ENCODE data around the gene LRRFIP1. TPM values are rescaled to one million over a fixed set of nuclear protein-coding genes. Genes with fewer than 3 reads are reported as not detected.

Gene LRRFIP1
- total RNA-seq, 2 experiments from 2014 or later: 189 to 207 TPM

DNA sequence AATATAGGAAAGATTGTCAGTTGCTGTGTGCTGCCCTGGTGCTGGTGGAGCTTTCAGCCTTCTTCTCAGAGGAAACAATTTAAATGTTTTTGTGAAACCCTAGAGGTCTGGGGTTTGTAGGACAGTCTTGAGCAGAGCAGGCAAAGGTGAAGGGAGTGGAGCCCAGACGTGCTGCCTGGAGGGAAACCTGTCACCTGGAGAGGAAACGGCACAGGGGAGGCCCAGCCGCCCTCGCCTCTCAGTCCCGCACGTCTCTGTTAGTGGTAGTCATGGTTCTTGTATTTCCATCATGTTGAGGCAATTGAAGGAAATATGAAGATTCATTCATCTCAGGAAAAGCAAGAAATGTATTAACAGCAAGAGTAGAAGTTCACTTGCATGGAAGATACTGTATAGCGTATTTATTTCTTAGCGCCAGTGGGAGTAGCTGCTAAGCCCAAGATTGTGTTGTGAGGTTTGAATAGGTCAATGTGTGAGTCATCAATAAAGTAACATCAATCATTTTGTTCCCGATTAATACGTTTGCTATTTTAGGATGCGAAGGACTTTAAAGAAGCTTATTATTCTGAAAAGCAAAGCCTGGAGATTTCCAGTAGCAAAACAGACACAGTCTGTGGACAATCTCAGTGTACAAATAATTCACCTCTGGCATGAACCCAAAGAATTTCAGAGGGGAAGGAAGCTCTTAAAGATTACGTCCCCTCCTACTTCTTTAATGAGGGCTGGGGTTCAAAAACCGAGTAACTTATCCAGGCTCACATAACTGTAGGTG is 70.4 kb downstream of the LRRFIP1 start:
- H3K4me3 Mint-ChIP-seq: peak overlapping the region; percentile 93
- no peaks in the 10 kb centered on the region for H3K9me3 Mint-ChIP-seq (ENCODE audit: insufficient read depth)
- no peaks in the 10 kb centered on the region for H3K27me3 Mint-ChIP-seq (ENCODE audit: low read depth)
- DNase-seq: no peak
- H3K27ac Mint-ChIP-seq: peak overlapping the region; percentile 93
- POLR2A ChIA-PET: interaction anchor here (1.4 to 3.4 kb wide), 2 partner anchors 10 to 26 kb away, joined by 4 to 42 read pairs; no protein-coding TSS in a partner anchor
- peaks cover 74% of the 10 kb centered on the region for H3K4me1 Mint-ChIP-seq (ENCODE audit: low read depth)
- CTCF ChIA-PET: interaction anchor here (1.0 to 4.1 kb wide), 11 partner anchors 10 to 126 kb away, joined by 3 to 64 read pairs (median 8); no protein-coding TSS in a partner anchor
- peak; percentile 6 for ATAC-seq
- H3K36me3 Mint-ChIP-seq (ENCODE audit: low read depth): peaks cover 36% of the 10 kb centered on the region

DNA sequence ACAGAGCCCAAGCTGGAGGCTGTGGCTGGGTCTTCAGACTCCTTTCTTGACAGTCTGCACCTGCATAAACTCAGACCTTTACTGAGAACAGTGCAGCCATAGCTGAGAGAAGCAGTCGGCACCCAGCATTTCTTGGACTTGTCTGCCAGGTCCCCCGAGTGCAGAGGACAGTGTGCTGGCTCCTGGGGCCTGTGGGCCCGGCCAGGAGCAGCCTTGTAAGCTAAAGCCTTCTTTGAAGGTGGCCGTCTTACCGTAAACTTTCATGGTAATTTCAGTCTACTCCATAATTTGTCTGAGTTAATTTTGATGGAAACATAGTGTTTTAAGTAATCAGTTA is 70.9 kb downstream of the LRRFIP1 start:
- POLR2A ChIA-PET: interaction anchor here (1.4 to 3.4 kb wide), 2 partner anchors 9 to 26 kb away, joined by 4 to 42 read pairs; no protein-coding TSS in a partner anchor

DNA sequence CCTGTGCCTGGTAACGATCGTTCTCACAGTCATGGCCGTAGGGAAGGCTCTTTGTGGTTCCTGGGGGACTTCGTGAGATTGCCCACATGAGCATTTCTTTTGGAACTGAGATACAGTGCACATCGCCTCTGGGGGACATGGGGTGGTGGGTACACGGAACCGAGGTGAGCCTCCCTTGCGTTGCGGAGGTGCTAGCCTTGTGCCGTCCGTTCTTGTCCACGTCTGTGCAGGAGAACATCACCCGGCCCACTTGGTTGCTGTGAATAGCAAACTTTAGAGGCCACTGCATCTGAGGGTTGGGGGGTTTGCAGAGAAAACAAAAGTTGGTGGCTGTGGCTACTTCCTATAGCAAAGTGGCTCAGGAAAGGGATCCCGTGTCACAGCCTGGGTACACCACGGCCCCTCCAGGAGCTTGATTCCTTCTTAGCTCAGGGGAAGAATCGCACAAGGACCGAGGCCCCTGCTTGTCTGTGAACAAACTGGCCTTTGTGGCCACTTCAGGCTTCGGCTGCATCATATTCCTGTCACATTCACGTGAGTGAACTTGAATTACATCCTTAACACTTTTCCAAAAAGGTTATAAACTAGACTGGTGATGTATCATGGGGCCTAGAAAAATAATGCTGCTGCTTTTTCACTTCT is 72.6 kb downstream of the LRRFIP1 start:
- Mint-ChIP-seq H3K4me3 (peak overlapping the region; percentile 65), H3K4me1 (ENCODE audit: low read depth) (peaks cover 95% of the 10 kb centered on the region), H3K27me3 (ENCODE audit: low read depth) (no peaks in the 10 kb centered on the region), H3K27ac (peak overlapping the region; percentile 89), H3K36me3 (ENCODE audit: low read depth) (peaks cover 33% of the 10 kb centered on the region), H3K9me3 (ENCODE audit: insufficient read depth) (no peaks in the 10 kb centered on the region)
- ATAC-seq (no peak), DNase-seq (no peak)
- CTCF ChIA-PET: interaction anchor here (0.9 to 6.7 kb wide), 6 partner anchors 12 to 45 kb away, joined by 3 to 79 read pairs (median 4); no protein-coding TSS in a partner anchor
- POLR2A ChIA-PET: interaction anchor here (1.9 to 4.7 kb wide), 2 partner anchors 7 to 26 kb away, joined by 13 to 45 read pairs; no protein-coding TSS in a partner anchor

More for the DNA sequence above, 70.9 kb downstream of the LRRFIP1 start:
- Mint-ChIP-seq H3K27me3 (ENCODE audit: low read depth) (no peaks in the 10 kb centered on the region), H3K27ac (peak overlapping the region; percentile 93), H3K4me1 (ENCODE audit: low read depth) (peaks cover 79% of the 10 kb centered on the region), H3K9me3 (ENCODE audit: insufficient read depth) (no peaks in the 10 kb centered on the region), H3K4me3 (peak overlapping the region; percentile 93), H3K36me3 (ENCODE audit: low read depth) (peaks cover 33% of the 10 kb centered on the region)
- CTCF ChIA-PET: interaction anchor here (1.0 to 4.1 kb wide), 9 partner anchors 10 to 126 kb away, joined by 3 to 64 read pairs (median 10); no protein-coding TSS in a partner anchor
- no peak for ATAC-seq
- DNase-seq: no peak

DNA sequence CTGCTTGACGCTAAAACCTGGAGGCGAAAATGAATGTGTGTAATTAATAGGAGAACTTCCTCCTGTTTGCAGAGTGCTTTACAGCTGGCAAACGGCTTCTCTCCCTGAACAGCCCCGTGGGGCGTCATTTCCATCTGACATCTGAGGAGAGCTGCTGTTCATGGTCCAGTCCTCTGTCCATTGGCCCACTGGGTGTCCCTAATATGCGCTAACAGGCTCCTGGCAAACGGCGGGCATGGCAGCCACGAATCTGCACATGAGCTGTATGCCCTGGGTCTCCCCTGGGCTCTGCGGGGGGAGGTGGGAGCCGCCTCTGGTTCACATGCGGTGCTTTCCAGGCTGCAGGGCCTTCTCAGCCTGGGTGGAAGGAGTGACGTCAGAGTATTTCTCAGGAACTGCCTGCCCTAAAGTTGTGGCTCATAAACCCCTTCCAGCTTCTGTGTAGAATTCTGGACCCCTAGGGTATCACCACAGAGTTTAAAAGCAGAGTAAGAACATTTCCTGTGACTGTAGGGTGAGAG is 73.2 kb downstream of the LRRFIP1 start:
- ATAC-seq (peak; percentile 52), DNase-seq (peak; percentile 64)
- H3K27me3 Mint-ChIP-seq (ENCODE audit: low read depth): no peaks in the 10 kb centered on the region
- no peaks in the 10 kb centered on the region for H3K9me3 Mint-ChIP-seq (ENCODE audit: insufficient read depth)
- ChIA-PET POLR2A (interaction anchor here (0.9 to 4.7 kb wide), 3 partner anchors 8 to 504 kb away, joined by 3 to 45 read pairs (median 13); no protein-coding TSS in a partner anchor), CTCF (interaction anchor here (0.9 to 6.7 kb wide), 7 partner anchors 8 to 44 kb away, joined by 3 to 79 read pairs (median 4); no protein-coding TSS in a partner anchor)
- peaks cover 97% of the 10 kb centered on the region for H3K4me1 Mint-ChIP-seq (ENCODE audit: low read depth)
- peak overlapping the region; percentile 65 for H3K4me3 Mint-ChIP-seq
- peaks cover 33% of the 10 kb centered on the region for H3K36me3 Mint-ChIP-seq (ENCODE audit: low read depth)
- peak overlapping the region; percentile 89 for H3K27ac Mint-ChIP-seq

DNA sequence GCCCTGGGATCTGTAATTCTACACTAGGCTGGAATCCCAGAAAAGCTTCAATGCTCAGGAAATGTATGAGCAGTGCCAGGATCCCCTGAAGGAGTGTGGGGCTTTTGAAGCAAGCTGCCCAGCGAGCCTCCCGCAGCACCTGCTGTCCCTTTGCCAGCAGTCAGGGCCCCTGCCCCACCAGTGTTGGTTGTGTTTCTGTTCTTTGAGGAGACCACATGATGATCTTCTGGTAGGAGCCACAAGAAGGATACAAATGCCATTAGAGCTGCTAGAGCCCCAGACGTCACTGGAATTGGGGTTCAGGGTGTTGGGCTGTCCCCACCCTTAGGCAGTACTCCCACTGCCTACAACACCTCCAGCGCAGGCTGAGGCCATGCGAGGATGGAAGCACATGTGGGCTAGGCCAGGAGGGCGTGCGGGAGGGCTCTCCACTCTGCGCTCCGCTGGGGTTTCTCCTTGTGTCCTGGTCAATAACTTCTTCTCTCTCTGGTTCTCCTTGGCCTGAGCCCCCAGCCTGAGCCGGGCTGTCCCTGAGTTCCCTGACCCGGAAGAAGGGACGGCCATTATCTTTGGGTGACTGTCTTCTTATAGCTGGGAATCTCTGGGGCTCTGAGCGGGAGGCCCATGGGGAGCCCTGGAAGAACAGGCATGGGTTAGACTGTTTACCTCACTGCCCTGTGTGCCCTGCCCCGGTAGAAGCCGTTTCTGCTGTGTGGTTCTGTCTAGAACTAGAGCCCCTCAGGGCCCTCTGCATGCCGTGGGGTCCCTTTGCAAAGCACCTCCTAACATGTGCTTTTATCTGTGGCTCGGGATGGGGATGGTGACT is 73.9 kb downstream of the LRRFIP1 start:
- H3K27ac Mint-ChIP-seq: peak overlapping the region; percentile 89
- H3K27me3 Mint-ChIP-seq (ENCODE audit: low read depth): no peaks in the 10 kb centered on the region
- peaks cover 97% of the 10 kb centered on the region for H3K4me1 Mint-ChIP-seq (ENCODE audit: low read depth)
- peak overlapping the region; percentile 65 for H3K4me3 Mint-ChIP-seq
- DNase-seq: no peak
- ATAC-seq: peak; percentile 4
- H3K36me3 Mint-ChIP-seq (ENCODE audit: low read depth): peaks cover 31% of the 10 kb centered on the region
- ChIA-PET CTCF (interaction anchor here (0.9 to 6.7 kb wide), 6 partner anchors 9 to 43 kb away, joined by 3 to 79 read pairs (median 6); no protein-coding TSS in a partner anchor), POLR2A (interaction anchor here (0.9 to 4.7 kb wide), 3 partner anchors 9 to 503 kb away, joined by 3 to 45 read pairs (median 13); no protein-coding TSS in a partner anchor)
- no peaks in the 10 kb centered on the region for H3K9me3 Mint-ChIP-seq (ENCODE audit: insufficient read depth)

DNA sequence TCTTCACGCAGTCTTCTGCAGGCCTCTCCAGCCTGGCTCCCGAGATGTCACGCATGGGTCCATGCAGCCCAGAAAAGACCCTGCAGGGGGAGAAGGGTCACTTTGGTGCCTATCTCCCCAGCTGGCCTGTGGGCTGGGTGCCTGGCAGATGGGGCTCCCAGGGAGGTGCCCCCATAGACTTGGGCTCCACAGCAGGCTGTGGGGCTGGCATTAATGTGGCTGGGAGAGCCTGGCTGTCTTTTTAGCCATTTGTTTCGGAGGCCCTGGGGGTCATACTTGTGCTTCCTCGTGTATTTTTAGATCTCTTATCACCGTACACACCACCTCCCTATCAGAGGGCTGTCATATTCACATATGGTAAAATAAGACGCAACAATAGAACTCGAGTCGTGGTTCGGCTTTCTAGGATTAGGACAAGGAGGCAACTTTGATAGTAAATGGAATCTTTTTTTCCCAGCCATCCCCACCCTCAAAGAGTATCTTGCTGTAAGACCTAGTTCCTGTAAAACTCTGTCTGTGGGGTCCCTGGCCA is 74.5 kb downstream of the LRRFIP1 start:
- H3K4me1 Mint-ChIP-seq (ENCODE audit: low read depth): peaks cover 97% of the 10 kb centered on the region
- ChIA-PET POLR2A (interaction anchor here (1.0 to 4.7 kb wide), 4 partner anchors 9 to 28 kb away, joined by 3 to 45 read pairs (median 8); no protein-coding TSS in a partner anchor), CTCF (interaction anchor here (1.0 to 6.7 kb wide), 8 partner anchors 7 to 120 kb away, joined by 3 to 79 read pairs (median 8); no protein-coding TSS in a partner anchor)
- ATAC-seq (no peak), DNase-seq (no peak)
- H3K27ac Mint-ChIP-seq: peak overlapping the region; percentile 89
- H3K36me3 Mint-ChIP-seq (ENCODE audit: low read depth): peaks cover 30% of the 10 kb centered on the region
- peak overlapping the region; percentile 65 for H3K4me3 Mint-ChIP-seq
- no peaks in the 10 kb centered on the region for H3K9me3 Mint-ChIP-seq (ENCODE audit: insufficient read depth)
- no peaks in the 10 kb centered on the region for H3K27me3 Mint-ChIP-seq (ENCODE audit: low read depth)

DNA sequence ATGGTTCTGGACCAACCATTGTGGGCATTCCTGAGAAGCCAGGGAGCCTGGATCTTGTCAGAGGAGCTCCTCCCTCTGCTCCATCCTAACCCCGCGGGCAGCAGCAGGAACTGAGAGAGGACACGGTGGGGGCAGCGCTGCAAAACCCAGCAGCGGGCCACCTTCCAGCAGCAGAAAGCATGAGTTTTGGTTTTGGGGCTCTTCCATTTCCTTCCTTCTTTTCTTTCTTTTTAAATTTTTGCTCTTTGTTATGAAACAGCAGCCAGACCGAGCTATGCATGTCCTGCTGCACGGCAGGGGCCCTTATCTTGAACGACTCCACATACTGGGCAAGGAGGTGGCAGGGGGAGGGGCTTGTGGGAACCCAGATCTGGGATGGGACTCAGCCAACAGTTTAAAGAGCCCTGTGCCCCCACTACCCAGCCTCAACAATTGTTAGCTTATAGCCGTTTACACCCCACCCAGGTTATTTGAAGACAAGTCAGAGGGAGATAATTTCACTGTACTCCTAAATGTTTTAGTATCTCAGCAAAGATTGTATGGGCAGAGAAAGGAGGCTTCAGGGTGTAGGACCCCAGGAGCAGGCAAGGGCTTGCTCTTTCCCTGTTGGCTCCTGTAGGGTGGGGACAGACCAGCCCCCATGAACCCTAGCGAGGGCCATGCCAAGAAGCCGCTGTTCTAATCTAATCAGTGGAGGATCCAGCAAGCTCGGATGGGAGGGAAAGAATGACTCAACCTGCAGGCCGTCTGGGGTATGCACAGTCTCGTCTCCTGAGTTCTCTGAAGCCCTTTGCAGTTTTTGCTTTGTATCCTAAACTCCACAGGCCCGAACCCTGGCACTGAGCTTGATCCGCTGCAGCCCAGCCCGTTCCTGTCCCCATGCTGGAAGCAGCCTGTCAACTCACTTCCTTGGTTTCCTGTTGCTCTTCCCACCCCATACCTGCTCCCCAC is 75.3 kb downstream of the LRRFIP1 start:
- peaks cover 97% of the 10 kb centered on the region for H3K4me1 Mint-ChIP-seq (ENCODE audit: low read depth)

DNA sequence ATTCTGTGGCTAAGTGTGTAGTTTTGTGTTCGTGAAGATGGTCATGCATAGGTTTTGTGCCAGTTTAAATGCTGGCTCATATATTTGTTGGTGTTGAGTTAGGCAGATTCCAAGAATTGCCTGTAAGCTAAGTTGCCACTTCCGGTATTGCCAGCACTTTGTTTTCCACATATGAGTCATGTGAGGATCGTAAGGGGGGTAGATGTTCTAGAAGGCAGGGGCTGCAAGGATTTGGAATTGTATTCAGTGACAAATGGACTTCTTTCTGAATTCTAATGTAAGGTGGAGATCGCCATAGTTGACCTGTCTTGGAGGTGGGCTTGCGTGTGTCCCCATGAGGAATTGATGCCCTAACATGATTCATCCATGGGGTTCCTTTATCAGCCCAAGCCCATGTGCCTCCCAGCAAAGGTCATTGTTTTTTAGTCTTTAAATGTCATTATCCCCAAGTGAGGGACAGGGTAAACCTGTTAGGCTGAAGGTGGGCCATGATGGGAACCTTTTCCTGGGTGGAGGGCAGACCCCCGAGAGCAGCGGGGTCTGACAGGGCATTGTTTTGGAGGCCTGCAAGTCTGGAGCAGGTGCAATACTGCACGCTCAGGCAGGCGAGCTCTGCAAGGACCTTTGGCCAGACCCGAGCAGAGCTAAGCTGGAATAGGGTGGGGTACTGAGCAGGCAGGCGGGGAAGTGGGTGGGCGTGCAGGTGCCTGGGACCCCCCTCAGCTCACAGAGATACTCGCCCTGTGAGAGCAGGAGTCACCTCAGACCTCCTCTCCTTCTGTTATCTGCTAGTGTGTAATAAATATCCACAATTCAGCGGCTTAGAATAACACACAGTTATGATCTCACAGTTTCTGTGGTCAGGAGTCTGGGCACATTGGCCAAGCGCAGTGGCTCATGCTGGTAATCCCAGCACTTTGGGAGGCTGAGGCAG is 77.4 kb downstream of the LRRFIP1 start:
- DNase-seq (no peak), ATAC-seq (no peak)
- Mint-ChIP-seq H3K27me3 (ENCODE audit: low read depth) (no peaks in the 10 kb centered on the region), H3K9me3 (ENCODE audit: insufficient read depth) (no peaks in the 10 kb centered on the region), H3K4me3 (peak overlapping the region; percentile 5), H3K4me1 (ENCODE audit: low read depth) (peaks cover 80% of the 10 kb centered on the region), H3K36me3 (ENCODE audit: low read depth) (peaks cover 31% of the 10 kb centered on the region), H3K27ac (peak overlapping the region; percentile 62)
- ChIA-PET CTCF (interaction anchor here (0.7 to 6.7 kb wide), 3 partner anchors 31 to 133 kb away, joined by 3 to 79 read pairs (median 3); no protein-coding TSS in a partner anchor), POLR2A (interaction anchor here (4.7 kb wide), 1 partner anchor 12 kb away, joined by 45 read pairs; no protein-coding TSS in a partner anchor)

More for the DNA sequence above, 75.3 kb downstream of the LRRFIP1 start:
- POLR2A ChIA-PET: interaction anchor here (1.0 to 4.7 kb wide), 3 partner anchors 10 to 28 kb away, joined by 3 to 45 read pairs (median 4); no protein-coding TSS in a partner anchor
- DNase-seq: peak; percentile 52
- H3K9me3 Mint-ChIP-seq (ENCODE audit: insufficient read depth): no peaks in the 10 kb centered on the region
- peak; percentile 56 for ATAC-seq
- H3K27ac Mint-ChIP-seq: peak overlapping the region; percentile 89
- CTCF ChIA-PET: interaction anchor here (1.0 to 6.7 kb wide), 9 partner anchors 8 to 121 kb away, joined by 3 to 79 read pairs (median 8); no protein-coding TSS in a partner anchor
- H3K36me3 Mint-ChIP-seq (ENCODE audit: low read depth): peaks cover 32% of the 10 kb centered on the region
- no peaks in the 10 kb centered on the region for H3K27me3 Mint-ChIP-seq (ENCODE audit: low read depth)
- H3K4me3 Mint-ChIP-seq: peak overlapping the region; percentile 65

DNA sequence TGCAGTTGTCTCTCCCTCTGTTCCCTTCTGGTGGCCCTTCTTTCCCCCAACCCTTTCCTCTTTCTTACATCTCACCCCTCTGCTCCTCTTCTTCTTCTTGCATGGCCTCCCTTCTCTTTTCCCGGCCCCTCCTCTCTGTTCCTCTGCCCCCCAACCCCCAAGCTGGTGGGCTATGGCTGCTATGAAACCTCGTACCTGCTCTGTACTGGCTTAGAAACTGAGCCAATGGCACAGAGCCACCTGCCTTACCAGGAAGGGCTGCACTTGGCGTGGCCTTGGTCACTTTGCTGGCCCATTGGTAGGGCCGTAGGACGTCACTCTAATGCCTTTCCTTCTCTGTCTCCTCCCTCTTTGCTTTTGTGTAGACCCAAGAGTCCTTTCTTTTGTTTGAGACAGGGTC is 78.9 kb downstream of the LRRFIP1 start:
- CTCF ChIA-PET: interaction anchor here (3.7 to 6.7 kb wide), 3 partner anchors 9 to 39 kb away, joined by 11 to 79 read pairs (median 13); no protein-coding TSS in a partner anchor

More for the DNA sequence above, 78.9 kb downstream of the LRRFIP1 start:
- Mint-ChIP-seq H3K27ac (peak overlapping the region; percentile 56), H3K9me3 (ENCODE audit: insufficient read depth) (no peaks in the 10 kb centered on the region), H3K4me3 (no peak overlapping the region), H3K27me3 (ENCODE audit: low read depth) (no peaks in the 10 kb centered on the region), H3K4me1 (ENCODE audit: low read depth) (peaks cover 65% of the 10 kb centered on the region), H3K36me3 (ENCODE audit: low read depth) (peaks cover 30% of the 10 kb centered on the region)
- no peak for DNase-seq
- no peak for ATAC-seq
- POLR2A ChIA-PET: no interaction called here

Data from activated CD8-positive, alpha-beta T cell treated with anti-CD3 and anti-CD28 coated beads, Interleukin-2, amount 10 ng/mL, durations not matched to agents 7 days and 5 days (primary cell).